Measurements from ENCODE around the gene TPST2.

TPST2 gene

DNA sequence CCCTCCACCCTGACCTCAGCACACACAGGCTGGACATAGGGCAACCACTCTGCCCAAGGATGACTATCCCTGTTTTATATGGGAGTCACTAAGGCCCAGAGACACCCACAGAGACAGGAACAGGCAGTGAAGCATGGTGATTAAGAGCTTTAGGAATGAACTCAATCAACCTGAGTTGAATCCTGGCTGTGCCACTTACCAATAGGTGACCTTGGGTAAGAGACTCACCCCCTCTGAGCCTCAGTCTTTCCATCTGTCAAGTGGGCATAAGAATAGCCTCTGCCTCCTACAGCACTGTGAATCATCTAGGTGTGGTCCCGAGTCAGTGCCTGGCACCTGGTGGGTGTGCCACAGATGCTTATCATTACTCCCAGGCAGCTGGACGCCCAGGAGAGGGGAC, 21.1 kb upstream of the TPST2 start:
- no peak for DNase-seq (ENCODE audit: low read depth in 2 of 2)

DNA sequence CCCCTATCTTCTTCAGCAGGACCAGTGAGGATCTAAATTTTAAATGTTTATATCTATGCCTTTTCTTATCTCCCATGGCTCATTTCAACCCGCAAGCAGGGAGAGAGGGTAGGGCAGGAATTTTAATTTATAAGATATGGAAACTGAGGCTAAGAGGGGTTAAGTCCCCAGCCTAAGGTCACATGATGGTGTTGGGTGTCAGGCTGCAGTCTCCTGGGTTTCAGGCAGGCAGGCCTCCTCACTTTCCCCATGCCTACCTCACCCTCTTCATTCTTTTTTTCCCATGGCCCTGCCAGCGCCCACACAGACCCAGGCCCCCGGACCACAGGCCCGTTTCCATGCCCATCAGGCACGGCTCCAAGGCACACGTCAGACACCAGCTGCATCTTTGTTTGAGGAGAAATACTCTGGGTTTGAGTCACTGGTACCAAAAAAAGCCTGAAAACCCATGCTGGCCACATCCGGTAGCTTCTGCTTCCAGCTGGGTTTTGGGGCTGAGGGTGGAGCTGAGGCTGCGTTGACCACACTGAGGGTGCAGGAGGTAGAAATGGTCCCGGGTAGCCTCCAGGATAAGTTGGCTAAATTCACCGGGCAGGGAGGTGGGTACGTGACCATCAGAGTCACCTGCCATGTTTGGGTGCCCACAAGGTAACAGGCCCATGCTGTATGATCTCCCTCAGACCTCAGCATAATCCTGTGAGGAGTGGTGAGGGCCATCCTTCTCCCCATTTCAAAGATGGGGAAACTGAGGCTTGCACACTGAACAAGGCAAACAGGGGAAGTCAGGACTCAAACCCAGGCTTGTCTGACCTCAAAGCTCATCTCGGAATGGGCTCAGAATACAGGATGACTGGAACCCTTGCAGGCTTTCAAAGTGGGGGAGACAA, 20.4 kb upstream of the TPST2 start:
- peak; percentile 20 to 30 for DNase-seq (ENCODE audit: low read depth in 2 of 2)

DNA sequence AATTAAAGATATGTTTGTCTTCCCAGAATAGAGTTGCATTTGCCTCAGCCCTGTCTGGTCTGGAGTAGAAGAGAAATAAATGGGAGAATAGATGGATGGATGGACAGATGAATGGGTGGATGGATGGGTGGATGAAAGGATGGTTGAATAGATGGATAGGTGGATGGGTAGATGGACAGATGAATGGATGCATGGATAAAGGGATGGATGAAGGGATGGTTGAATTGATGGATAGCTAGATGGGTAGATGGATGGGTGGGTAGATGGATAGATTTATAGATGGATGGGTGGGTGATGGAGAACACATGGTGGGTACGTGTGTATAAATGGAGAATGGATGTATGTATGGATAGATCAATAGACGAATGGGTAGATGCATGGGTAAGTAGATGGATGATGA, 19.4 kb upstream of the TPST2 start:
- DNase-seq (ENCODE audit: low read depth in 2 of 2), result no peak

DNA sequence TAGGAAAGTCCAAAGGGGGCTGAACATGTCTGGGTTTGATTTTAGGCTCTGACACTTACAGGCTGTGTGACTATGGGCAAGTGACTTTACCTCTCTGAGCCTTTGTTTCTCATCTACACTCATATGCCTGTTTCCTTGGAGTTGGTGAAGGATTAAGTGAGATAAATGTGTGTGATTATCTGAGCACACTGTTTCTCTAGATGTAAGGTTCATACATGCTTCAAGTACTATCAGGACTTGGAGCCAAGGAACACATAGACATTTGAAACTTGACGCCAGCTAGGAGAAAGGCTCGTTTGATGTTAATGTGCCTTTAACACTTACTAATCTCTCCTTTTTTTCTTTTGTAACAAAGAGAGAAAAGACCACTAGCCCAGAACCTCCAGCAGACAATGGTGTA, 18.2 kb upstream of the TPST2 start:
- DNase-seq (ENCODE audit: low read depth in 2 of 2), result no peak

DNA sequence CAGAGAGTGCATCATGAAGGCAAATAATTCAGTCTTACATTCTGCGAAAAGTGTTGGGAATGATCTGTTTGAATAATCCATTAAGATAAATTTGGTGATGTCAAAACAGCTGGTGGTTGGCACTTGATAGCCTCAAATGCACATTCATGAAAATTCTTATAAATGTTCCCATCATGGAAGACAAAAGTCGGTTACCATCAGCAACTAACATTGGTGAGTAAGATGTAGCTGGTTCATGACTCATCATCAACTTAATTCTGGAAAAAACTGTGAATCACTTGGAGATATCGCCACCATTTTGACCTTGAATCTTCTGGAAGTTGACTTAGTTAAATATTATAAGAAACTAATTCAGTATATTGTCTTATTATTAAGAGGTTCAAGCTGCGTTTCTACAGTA, 16.7 kb upstream of the TPST2 start:
- DNase-seq (ENCODE audit: low read depth in 2 of 2), result no peak

DNA sequence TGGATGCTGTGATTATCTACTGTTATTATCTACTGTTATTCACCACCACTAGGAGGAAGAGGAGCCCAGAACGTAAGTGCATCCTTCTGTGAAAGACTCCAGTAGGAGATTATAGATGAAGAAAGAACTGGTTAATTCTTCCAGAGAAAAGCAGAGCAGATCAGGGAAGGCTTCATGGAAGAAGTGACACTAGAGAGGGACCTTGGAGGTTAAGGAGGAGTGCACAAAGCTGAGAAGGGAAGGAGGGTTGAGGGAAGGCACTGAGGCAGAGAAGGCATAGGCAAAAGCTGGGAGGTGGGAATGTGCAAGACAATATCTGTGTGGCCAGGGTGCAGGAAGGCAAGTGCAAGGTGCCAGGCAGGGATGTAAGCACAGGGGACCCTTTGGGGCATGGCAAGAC, 14.4 kb upstream of the TPST2 start:
- DNase-seq (ENCODE audit: low read depth in 2 of 2), result no peak

DNA sequence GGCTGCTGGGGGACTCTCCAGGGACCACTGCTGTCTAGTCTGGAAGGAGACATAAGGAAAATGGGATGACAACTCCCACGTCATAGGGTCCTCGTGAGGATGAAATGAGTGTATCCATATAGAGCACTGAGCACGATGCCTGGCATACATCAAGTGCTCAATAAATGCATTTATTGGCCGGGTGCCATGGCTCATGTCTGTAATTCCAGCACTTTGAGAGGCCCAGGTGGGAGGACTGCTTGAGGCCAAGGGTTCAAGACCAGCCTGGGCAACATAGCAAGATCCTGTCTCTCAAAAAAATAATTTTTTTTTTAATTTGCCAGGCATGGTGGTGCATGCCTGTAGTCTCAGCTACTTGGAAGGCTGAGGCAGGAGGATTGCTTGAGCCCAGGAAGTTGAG, 12.2 kb upstream of the TPST2 start:
- DNase-seq (ENCODE audit: low read depth in 2 of 2), result no peak

DNA sequence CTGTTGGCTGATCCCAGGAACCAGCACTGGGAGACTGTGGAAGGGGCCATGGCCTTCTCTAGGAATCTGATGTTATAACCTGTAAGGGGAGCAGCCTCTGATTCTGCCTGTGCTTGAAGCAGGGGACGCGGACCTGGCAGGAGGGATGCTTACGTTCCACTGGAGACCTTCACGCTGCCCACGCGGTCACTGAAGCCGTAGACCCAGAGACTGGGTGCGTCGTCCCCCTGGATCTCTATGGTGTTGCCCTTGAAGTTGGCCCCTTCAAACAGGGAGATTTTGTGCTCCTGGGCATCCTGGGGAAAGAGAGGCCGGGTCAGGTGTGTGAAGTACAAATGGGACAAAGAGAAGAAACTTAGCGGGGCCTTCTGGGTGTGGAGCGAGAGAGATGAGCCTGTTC, 11.8 kb upstream of the TPST2 start:
- no peak for DNase-seq (ENCODE audit: low read depth in 2 of 2)

DNA sequence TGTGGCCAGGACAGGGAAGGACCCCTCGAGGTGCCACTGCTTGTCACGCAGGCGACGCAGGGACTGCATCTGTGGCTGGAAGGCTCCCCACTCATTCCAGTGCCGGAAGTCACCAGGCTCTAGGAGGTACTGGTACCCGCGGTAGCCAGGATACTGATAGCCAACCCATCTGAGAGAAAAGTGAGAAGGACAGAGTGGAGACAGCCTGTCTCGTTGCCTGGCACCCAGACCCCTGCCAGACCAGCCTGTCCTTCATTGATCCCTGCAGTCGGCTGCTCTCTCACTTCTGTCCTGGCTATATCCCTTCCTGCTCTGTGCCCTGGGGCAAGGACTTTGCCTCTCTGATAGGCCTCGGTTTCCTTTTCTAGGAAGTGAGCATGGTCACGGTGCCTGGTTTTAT, 9.6 kb upstream of the TPST2 start:
- no peak for DNase-seq (ENCODE audit: low read depth in 2 of 2)

DNA sequence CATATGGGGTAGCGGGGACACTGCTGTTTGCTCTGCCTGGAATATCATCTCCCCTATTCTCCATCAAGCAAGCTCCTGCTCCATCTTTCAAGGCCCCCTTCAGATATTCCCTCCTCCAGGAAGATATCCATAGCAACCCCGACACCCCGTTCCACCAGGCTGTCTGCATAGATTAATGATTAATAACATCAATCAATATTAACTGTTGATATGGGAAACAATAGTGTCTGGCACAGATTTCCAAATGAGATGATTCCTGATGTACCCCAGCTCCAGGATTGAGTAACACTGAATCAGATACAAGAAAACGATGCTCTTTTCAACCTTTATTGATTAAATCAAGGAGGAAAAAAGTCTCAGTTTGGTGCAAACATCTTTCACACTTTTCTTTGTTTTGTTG, 7.5 kb upstream of the TPST2 start:
- no peak for DNase-seq (ENCODE audit: low read depth in 2 of 2)

DNA sequence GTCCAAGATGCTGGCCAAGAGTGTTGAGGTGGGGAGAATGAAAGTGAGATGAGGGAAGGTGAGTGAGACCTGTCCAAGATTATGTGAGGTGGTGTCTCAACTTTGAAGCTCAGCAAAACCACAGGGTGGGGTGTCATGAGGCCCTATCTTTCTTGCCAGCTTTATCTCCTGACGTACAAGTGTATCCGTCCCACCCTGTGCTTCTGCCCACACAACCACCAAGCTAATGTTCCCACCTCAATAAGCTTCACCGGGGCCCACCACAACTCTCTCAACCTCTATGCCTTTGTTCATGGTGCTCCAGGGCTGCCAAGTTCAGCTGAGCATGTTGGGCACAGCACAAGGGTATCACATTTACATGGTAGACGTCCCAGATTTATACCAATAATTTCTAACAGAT, 7.1 kb upstream of the TPST2 start:
- no peak for DNase-seq (ENCODE audit: low read depth in 2 of 2)

DNA sequence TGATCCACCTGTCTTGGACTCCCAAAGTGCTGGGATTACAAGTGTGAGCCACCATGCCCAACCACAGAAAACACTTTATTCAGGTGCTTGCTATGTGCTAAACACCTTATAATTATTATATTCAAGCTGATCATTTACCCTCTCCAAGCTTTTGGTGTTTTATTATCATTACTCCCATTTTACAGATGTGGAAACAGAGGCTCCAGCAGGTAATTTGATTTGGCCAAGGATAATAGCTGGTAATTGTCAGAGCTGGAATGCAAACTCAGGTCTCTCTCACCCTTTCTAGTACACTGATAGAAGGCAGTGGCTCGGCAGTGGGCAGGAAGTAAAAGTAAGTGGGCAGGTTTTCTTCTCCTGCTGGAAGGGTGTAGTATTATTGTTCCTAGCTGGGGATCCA, 3.8 kb upstream of the TPST2 start:
- no peak for DNase-seq (ENCODE audit: low read depth in 2 of 2)

DNA sequence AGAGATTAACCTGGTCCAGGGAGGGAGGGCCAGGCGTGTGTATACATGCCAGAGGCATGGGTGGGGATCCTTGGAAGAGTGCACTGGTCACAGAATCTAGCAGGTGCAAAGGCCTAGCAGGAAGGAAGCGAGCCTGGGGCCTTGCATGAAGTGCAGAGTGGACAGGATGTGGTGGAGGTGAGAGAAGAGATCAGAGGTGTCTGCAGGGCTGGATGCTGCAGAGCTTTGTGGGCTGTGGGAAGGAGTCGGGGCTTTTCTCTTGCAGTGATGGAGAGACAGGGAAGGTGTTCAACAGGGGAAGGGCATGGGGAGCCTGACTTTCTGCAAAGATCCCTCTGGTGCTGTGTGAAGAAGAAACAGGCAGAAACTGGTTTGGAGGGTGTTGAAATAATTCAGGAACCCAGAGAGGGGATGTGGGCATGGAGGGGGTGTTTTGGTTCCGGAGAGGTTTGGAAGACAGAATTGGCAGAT, 2.5 kb upstream of the TPST2 start:
- peak in 1 of 2 donors; percentile 16 for DNase-seq (ENCODE audit: low read depth in 2 of 2)

DNA sequence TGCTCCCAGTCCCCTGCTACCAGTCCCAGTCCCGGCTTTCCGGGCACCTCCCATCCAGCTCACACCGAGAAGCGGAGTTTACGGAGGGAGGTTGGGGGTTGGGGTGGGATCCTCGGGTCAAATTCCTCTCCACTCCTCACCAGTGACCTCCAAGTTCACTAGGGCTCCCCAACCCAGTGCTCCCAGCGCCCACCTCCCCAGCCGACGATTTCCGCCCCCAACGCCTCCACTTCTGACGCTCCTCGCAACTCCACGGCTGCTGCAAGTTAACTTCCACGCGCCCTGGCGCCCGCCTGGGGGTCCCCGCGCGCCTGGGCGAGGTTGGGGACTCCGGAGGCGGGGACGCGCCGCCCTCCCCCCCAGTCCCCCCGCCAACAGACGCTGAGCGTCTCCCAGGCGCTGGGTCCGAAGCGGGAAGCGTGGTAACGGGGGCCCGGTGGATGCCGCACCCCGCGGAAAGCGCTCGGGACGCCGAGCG, 526 bp downstream of the TPST2 start:
- peak in 1 of 2 donors; percentile 27 for DNase-seq (ENCODE audit: low read depth in 2 of 2)

DNA sequence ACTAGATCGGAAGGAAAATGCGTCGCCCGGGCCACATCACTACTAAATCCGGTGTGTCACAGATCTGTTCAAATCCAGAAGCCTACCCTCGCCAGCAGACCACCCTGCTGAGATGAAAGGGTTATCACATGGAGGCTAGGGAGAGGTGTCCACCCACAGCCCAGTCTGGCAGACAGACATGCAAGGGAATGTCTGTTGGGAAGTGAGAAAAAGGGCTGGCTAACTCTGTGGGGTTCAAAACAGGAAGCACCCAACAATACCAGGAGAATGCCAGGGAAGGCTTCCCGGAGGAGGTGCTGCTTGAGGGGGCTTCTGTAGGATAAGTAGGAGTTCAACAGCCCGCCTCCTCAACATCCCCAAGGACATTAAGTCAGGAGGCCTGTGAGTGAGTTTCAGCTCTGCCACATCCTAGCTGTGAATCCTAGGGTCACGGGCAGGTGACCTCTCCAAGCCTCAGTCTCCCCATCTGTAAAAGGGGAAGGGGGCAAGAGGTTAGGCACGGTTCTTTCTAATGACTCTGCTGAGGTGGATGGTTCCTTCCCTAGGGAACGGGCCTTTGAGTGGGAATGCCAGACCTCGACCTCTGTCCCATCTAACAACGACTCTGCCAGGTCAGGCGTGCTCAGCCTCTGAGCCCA, 1.1 kb downstream of the TPST2 start:
- DNase-seq (ENCODE audit: low read depth in 2 of 2), result no peak

DNA sequence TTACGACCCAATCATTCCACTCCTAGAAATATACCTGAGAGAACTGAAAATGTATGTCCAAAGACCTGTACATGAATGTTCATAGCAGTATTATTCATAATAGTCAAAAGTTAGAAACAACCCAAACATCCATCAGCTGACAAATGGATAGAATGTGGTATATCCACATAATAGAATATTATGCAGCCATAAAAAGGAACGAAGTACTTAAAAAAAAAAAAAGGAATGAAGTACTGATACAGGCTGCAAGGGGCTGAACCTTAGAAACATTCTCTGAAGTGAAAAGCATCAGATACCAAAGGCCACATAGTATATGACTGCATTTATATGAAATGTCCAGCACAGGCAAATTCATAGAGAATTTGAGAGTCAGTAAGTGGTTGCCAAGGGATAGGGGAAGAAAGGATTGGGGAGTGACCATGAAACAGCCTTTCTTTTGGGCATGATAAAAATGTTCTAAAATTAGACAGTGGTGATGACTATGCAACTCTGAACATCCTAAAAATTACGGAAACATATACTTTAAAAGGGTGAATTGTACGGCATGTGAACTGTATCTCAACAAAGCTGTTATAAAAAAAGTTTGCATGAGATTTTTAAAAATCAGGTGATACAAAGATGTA, 1.8 kb downstream of the TPST2 start:
- DNase-seq (ENCODE audit: low read depth in 2 of 2), result no peak

DNA sequence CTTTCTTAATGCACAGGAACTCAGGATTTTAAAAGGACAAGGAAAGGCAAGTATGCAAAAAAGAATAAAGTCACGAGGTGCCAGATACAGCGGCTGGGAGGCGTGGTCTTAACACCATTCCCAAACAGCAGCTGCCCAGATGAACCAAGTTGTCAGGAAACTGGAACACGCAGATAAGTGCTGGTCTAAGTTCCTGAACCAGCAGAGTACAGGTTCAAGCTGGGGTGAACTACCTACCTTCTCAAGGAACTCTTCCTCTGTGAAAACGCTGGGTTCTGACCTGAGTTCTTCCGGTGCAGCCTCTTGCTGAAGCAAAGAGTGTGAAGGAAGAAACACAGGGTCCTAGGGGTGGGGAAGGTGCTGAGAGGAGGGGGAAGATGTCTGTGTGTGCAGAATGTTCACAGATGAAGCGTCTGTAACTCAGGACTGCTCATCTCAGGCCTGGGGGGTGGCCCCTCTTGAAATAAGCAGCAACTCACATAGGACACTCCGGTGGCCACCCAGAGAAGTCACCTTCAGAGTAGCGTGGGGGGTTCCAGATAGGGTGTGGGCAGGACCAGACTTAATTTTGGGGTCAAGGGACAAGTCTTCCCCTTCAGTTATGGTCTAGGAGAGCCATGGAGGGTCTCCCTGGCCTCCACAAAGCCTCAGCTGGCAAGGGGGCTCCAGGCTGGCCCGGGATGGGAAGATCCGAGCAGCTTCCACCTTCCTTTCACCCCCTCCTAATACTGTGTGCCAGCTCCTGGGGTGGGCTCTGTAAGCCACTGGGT, 3.2 kb downstream of the TPST2 start:
- DNase-seq (ENCODE audit: low read depth in 2 of 2), result no peak

DNA sequence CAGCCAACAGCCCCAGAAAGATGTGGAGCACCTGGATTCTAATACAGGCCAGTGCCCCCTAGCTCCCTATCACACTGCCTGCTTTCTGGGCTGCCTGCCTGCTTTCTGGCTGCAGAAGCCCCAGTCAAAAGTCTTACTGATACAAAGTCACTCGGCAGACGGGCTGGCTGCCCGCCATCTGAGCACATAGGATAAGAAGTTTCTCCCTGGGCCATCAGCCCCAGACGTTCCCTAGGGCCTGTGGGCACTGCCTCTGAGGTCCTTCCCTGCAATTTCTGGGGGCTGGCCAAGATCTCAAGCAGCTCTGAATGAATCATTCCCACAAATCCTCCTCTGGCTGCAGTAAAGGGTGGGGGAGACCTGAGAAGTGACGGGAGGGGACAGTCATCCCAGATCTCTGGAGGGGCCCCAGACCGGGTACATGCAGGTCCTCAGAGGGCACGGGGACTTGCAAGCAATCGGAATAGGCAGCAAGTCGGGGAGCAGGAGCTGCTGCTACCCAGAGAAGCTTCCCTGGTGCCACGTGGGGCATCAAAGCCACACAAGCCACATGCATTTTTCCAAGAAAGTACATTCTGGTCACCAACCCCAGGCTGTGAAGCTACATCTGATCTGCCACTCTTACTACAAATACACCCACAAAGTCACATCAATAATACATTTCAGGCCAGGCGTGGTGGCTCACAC, 4.7 kb downstream of the TPST2 start:
- no peak for DNase-seq (ENCODE audit: low read depth in 2 of 2)

DNA sequence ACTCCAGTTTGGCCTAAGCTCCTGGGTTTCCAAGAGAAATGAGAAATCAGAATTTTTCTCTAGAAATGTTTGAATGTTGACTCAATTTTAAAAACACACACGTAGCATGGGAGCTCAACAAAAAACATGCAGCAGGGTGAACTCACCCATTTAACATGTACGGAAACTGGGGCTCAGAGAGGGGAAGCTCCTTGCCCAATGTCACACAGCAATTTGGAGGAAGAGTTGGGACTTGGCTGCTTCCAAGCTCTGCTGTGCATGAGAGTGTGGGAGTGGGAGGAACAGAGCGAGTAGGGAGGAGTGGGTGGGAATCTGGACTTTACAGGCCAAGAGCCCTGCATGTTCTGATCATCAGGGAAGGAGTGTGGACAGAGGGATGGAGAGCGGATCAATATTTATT, 5.9 kb downstream of the TPST2 start:
- DNase-seq (ENCODE audit: low read depth in 2 of 2), result no peak

DNA sequence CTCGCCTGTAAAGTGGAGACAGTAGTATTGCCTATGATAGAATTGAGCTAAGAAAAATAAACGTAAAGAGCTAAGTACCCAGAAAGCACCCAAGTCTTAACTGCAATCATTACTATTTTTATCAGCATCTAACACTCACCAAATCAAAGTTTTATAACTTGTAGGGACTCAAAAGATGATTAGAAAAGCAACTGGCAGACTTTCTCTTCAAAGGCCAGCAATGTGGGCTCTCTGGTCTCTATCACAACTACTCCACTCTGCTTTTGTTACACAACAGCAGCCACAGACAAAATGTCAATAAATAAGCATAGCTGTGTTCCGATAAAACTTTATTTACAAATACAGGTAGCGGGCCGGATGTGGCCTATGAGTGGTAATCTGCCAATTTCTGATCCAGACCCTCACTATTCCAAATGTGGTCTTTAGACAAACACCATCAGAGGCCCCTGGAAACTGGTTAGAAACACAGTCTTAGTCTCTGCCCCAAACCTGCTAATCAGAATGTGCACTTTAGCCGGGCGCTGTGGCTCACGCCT, 8.2 kb downstream of the TPST2 start:
- no peak for DNase-seq (ENCODE audit: low read depth in 2 of 2)

DNA sequence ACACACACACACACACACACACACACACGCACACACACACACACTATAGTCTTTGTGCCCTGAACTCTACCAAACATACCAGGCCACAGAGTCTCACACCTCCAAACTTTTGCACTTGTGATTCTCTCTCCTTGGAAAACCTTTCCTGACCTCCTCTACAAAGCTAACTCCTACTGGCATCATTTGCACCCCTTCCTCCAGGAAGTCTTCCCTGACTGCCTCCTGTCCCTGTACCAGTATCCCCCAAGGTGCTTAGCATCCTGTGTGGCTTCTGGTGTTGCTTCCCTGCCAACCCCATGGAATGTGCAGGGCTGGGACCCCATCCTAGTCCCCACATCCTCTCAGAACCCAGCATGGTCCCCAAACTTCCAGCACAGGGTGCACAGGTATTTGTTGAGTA, 8.9 kb downstream of the TPST2 start:
- no peak for DNase-seq (ENCODE audit: low read depth in 2 of 2)
